Measurements from ENCODE around the gene TMIGD1. TPM values are rescaled to one million over a fixed set of nuclear protein-coding genes. Genes with fewer than 3 reads are reported as not detected.

TMIGD1 gene, protein sequence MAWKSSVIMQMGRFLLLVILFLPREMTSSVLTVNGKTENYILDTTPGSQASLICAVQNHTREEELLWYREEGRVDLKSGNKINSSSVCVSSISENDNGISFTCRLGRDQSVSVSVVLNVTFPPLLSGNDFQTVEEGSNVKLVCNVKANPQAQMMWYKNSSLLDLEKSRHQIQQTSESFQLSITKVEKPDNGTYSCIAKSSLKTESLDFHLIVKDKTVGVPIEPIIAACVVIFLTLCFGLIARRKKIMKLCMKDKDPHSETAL
- total RNA-seq: not detected
- long read RNA-seq: 0 reads

DNA sequence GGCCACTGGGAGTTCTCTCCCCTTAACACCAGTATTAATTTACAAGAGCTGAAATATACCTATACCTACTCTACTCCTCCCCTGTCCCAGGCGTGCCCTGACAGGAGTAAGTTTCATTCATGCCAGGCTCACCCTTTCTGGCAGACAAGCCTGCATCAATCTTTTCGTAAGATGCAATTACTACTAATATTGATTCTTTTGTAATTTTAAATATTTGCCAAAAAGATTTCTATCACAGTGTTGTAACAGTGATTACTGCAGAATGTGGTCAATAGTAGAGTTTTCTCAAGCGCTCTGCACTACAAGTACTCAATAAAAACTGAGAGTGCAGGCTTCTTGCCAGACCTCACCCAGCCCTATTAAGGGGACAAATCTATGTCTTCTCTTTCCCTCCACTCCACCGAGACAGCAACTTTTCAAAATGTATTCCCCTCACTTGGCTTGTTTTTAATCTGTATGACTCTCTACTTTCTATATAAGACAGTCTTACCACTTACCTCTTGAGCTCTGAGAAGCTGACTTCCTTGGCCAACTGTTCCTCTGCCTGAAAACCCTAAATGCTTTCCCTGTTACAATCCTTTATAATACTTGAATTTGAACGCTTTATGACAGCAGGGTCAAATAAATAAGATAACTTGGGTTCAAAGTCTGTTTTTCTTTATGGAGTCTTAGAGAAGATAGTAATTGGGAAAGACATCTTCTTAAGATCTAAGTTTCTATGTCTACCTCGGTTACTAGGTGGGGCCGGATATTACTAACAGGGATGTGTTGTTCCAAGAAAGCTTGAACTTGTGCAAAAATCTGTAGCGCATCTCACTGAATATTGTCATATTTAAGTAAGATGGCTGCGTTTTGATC, at the start of gene TMIGD1:
Gene TMIGD1, minus strand, starts transcription at position 555 of the 858 bp plus-strand sequence. CDS start 1,924 bp downstream, outside the sequence.
- intact Hi-C loops (cut with micrococcal nuclease): no loop called here
- no peak for ATAC-seq

DNA sequence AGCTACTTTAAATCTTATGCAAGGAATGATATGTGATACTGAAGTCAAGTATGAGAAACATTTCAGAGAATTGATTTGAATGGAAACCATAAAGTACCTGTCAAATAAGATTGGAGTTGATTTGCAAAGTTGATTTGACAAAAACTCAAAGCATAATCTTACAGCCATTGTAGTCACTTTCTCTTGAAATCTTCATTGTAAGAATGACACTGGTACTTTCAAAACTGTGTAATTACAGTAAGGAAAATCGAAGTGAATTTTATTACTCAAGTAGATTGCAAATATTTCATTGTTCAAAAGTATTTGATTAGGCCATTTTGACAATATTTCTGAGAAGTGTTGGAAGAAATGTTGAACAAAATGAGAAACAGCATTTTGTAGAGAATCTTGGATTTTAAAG, 48.5 kb upstream of the TMIGD1 start:
- intact Hi-C loops (cut with micrococcal nuclease): no loop called here

More for the DNA sequence above, at the start of gene TMIGD1:
- no peak for DNase-seq

DNA sequence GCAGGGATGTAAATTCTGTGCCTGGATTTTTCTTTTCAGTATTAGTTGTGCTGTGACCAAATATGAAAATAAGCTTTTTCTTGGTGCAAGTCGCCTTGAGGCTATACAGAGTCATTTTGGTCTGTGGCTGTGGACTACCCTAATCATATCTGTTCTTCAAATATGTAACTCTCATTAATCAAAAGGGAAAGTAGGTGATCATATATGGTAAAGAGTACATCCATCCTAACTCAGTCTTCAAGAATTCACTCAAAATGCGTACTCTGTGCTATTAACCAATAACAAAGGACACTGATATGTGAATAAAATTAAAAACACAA, 47.4 kb upstream of the TMIGD1 start:
- no peak for ATAC-seq
- no peak for DNase-seq
- intact Hi-C loops (cut with micrococcal nuclease): no loop called here

More for the DNA sequence above, 48.5 kb upstream of the TMIGD1 start:
- no peak for ATAC-seq
- no peak for DNase-seq

DNA sequence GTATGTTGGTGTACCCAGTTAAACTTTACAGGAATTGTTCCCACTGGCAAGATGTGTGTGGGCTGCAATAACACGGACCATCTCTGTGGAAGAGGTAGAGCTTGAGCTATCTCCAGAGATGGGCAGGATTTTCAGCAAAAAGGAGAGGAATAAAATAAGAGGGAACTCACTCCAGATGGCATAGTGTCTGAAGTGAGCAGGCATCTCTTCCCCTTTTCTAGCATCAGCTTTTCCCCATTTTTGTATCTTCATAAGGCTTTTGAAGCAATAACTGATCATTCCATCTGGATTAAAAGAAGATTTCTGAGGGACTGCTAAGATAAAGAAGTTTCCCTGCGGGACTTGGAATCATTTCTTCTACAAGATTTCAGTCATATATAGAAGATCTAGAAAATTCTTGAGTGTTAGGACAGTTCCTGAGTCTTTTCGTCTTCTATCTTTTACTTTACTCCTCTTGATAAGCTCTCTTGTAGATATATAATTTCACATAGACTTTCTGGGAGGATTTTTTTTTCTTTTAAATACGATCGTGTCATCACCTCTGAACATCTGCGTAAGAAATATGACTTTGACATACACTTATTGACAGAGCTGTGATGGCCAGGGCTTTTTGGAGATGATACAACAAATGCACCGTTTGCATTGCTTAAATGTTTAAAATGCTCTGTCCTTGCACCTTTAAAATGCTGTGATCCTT, 46.9 kb upstream of the TMIGD1 start:
- intact Hi-C loops (cut with micrococcal nuclease): no loop called here
- ATAC-seq (no peak), DNase-seq (no peak)

DNA sequence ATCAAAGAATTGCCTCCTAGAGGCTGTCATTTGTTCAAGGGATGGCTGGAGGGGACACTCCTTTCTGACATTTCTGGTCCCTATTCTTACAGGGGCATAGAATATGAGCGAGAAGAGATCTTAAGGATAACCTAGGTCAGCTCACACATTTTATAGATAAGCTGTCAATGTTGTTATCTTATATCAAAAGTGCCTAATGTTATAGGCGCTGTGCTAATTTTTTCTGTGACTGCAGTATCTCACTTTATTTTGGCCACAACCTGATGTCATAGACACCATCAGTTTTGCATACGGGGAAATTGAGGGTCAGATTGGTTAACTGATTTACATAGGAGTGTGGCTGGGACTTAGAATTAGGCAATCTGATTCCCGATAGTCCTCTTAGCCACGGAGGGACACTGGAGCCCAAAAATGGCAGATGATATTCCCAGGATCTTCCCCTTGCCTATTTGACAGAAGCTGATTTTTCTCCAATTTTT, 46.1 kb upstream of the TMIGD1 start:
- intact Hi-C loops (cut with micrococcal nuclease): no loop called here
- DNase-seq (no peak), ATAC-seq (no peak)

DNA sequence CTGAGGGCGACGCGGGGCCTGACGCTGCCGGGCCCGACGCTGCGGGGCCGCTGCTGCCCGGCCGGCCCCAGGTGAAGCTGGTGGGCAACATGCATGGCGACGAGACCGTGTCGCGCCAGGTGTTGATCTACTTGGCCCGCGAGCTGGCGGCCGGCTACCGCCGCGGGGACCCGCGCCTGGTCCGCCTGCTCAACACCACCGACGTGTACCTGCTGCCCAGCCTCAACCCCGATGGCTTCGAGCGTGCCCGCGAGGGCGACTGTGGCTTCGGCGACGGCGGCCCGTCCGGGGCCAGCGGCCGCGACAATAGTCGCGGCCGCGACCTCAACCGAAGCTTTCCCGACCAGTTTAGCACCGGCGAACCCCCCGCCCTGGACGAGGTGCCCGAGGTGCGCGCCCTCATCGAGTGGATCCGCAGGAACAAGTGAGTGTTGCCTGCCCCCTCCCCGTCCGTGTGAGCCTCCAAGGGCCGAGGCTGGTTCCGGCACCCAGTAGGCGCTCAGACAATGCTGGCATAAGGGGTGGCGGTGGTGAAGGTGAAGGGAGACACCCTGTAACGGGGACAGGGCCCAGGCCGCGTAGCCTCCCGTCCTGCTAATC, 45.5 kb upstream of the TMIGD1 start:
- intact Hi-C loops (cut with micrococcal nuclease): no loop called here
- ATAC-seq (peak; percentile 20), DNase-seq (peak; percentile 41)

DNA sequence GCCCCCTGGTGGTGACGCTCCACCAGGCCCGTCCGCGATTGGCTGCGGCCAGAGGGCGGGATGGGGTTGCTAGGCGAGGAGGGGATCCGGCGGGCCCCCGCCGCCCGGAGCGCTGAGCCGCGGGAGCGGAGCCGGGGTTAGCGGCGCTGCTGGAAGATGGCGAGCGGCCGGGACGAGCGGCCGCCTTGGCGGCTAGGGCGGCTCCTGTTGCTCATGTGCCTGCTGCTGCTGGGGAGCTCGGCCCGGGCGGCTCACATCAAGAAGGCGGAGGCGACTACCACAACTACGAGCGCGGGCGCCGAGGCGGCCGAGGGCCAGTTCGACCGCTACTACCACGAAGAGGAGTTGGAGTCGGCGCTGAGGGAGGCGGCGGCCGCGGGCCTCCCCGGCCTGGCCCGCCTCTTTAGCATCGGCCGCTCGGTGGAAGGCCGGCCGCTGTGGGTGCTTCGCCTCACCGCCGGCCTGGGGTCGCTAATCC, 45.0 kb upstream of the TMIGD1 start, which contains the start of gene CPD:
Gene CPD, plus strand, starts transcription at position 103 of the 478 bp plus-strand sequence. Its CDS starts 54 bp downstream, at position 157.
- intact Hi-C loops (cut with micrococcal nuclease): no loop called here
- ATAC-seq (peak; percentile 99), DNase-seq (peak; percentile 99)

DNA sequence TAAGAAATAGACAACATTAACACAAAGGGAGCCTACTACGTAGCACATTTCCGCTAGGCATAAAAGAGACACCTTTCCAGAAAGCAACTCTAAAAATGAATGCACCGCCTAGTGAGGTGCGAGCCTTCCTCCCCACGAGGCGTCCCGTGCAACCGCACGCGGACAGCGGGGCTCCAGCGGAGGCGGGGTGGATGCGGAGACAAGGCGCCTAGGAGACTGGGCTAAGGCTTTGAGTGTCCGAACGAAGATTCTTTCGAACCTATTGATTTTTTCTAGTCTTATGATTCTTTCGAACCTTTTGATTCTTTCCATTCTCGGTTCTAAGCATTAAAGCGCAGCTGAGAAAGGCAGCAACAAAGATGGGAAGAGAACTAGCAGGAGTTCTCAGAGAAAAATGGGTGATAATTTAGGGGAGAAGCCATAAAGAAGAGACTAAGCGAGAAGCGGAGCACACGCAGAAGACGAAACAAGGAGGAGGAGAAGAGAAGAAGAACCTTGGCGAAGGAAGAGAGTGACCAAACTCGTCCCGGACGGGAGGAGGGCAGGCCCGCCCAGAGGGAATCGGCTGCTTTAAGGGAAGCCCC, 44.5 kb upstream of the TMIGD1 start:
- intact Hi-C loops (cut with micrococcal nuclease): no loop called here
- DNase-seq: peak; percentile 56
- peak; percentile 37 for ATAC-seq

DNA sequence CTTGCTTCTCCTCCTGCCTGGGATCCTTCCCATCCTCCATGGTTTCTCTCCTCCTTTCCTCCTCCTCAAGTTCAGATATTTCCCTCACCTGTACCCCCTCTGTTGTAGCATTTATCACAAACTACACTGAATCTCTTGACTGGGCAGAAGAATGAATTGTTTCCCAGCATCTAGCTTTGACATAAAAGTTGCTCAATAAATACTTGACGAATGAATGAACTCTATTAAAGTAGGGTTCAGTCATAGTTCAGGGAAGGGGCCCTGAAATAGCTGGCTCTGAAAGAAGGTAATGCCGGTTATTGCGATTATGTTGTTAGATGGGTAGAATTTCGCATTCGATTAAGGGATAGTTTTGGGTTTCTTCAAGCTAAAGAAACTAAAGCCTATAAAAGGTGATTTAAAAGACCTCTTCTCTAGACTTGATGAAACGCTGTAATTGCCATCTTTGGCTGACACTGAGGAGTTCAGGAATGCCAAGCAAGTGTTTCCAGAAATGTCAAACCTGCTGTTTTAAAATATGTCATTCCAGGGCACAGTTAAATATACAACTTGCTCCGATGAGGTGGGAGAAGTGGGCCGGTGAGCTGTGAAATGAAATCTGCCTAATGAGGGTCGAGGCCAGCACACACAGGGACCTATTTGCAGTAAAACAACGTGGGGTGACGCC, 43.9 kb upstream of the TMIGD1 start:
- intact Hi-C loops (cut with micrococcal nuclease): no loop called here
- ATAC-seq: no peak

DNA sequence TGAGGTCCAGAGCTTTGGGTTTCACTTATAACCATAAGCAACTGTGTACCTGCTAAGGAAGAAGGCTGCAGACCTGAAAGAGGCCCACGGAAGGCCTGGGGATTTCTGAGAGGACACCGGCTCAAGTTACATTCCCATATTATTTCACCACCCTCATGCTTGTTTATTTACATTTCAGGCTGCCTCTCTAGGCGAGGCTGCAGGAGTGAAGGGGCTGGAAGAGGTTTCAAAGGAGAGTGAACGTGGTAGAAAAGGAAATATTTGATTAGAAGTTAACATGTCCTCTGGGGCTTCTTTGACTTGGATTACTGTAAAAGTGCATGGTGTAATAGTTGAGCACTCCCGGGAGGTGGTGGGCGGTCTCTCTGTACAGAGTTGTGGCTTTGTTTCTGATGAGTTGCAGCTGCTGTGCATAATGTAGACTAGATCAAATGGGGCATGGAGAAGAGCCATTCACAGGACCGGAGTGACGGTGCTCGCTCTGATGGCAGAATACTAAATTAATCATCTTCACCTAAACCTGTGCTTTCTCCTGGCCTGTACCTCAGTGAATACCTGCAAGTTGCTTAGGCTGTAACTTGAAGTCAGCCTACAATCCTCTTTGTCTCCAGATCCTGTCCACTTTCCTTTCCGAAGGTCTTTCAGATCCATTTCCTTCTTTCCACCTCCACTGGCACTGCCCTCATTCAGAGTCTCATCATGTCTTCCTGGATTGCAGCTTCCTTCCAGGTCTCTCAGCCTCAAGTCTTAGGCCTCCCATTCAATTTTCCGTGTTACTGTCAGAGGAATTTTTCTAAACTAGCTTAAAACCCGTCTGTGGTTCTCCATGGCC, 43.0 kb upstream of the TMIGD1 start:
- intact Hi-C loops (cut with micrococcal nuclease): no loop called here
- ATAC-seq (peak; percentile 8), DNase-seq (peak; percentile 68)

More for the DNA sequence above, 43.9 kb upstream of the TMIGD1 start:
- DNase-seq: no peak

DNA sequence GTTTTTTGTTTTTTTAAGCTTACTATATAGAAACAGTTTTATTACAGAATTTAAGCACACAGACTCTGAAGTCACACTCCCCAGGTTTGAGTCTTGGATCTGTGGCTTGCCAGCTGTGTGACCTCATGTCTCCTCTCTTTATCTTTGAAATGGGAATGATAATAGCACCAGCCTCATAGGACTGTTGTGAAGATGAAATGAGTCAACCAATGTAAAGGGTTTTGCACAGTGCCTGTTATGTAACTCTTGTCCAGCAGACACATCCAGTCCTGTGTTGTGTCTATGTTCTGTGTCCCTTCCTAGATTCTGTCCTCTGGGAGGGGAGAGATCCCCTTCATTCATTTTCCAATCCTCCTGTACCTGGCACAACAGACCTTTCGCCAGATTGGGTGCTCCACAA, 41.8 kb upstream of the TMIGD1 start:
- no peak for DNase-seq
- intact Hi-C loops (cut with micrococcal nuclease): no loop called here
- no peak for ATAC-seq

DNA sequence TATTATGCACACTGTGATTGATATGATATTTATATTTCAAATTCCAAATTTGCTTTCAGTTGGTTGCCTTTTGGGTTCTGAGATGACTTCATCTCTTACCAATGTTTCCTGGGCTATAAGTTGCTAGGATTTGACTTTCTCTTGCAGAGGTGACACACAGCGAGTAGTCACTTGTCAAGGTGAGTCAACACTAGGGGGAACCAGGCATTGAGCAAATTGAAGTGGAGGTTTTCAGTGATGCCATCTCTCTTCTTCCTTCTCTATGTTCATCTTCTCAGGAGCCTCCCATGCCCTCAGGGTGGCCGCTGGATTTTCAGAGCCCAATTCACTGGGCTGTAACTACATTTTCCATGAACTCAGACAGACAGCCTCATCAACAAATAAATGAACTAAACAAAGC, 38.9 kb upstream of the TMIGD1 start:
- DNase-seq (no peak), ATAC-seq (no peak)
- intact Hi-C loops (cut with micrococcal nuclease): no loop called here

DNA sequence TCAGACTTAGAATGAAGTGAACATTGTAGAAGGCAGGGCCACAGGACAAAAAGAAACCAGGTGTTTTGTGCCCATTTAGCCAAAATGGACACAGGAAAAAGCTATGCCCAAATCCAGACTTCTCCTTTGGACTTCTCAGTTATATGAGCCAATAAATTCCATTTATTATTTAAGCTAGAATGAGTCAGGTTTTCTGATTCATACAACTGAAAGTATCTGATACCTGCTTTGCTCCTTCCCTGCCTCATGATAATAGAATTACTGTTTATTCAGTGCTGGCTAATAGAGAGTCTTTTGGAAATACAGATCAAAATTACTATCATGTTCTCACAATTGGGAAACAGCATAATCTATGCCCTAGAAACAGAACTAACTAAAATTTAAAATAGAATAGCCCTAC, 36.1 kb upstream of the TMIGD1 start:
- DNase-seq (no peak), ATAC-seq (no peak)
- intact Hi-C loops (cut with micrococcal nuclease): no loop called here

DNA sequence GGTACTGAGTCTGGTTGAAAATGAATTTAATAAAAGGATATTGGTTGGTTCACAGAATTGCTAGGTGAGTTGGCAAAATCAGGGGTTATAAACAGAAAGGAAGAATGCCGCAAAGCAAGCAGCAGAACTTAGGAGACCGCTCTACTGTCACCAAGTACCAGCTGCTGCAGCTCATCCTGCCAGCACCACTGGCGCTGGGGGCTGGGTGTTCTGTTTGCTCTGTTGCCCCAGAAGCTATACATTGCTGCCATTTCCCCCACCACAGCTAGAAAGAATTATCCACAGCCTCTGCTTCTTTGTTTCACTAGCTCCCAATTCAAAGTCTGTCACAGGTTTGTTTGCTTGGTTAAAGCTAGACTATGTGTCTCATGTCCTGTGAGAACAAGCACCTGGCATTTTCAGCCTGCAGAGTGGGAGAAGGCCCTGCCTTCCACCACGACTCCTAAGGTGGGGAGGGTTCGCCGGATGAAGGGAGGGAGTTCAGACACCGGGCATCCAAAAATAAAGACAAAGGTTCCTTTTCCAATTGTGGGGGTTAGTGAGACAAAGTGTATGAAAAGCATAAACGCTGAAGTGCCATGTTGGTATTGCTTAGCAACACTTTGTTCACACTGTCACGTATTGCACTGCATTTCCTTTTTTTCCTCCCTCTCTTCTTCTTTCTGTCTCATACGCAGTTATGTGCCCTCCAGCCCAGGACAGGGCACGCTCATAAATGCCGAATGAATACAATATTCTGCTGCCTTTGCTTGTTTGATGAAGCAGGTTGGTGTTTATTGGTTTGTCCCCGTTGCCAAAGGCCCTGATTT, 35.3 kb upstream of the TMIGD1 start:
- intact Hi-C loops (cut with micrococcal nuclease): no loop called here
- no peak for ATAC-seq
- DNase-seq: no peak

DNA sequence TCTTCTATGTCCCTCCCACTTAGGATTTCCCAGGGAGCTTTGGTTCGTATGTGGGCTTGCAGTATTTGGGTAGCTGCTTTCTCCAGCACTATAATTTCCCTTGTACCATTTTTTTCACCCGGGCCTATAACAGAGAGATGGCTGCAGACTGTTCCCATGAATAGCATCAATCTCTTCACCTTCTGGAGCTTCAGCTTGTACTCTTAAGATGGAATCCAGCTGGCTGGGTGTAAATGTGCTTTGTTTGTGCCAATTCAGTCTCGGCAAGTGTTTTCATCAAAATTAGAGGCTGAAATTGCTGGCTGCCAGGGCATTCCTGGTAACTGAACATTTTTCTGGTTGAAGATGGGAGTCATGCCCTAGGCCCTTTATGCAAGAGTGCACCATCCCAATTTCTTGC, 32.7 kb upstream of the TMIGD1 start:
- ATAC-seq: no peak
- DNase-seq: no peak
- intact Hi-C loops (cut with micrococcal nuclease): no loop called here

DNA sequence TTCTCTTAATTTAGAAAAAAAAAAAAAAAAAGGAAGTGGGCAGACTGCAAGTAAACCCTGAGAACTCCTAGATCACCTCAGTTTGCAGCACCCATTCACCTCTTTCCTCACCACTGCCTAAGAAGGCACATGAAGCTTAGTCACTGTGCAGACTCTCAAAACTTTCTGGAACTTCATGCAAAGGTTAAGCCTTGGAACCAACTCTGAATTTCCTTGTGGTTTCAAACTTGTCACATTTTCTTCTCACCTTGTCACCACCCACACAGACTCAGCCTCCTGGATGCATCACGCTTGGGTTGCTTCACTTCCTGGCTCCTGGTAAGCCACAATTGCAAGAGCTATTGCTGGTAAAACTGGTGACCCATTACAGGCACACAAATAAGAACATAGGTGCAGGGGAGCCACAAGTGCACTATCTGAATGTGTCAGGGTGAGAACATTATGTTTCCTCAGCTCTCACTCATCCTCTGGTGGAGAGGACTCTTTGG, 29.9 kb upstream of the TMIGD1 start:
- peak; percentile 46 for ATAC-seq
- intact Hi-C loops (cut with micrococcal nuclease): no loop called here
- no peak for DNase-seq

Measured in left ventricle myocardium superior (tissue), 1 donor.